ENCODE measurements around the gene CFAP90.

The CFAP90 gene

GRCh38 chr5:7842531-7842930 is 8.4 kb downstream of the CFAP90 start:
- H3K79me2 ChIP-seq (ENCODE audit: insufficient read depth, low read depth), result no peaks in the 10 kb centered on the region
- no peak overlapping the region for H3K4me3 ChIP-seq (IDR thresholded peaks at IDR 0.05; ENCODE audit: insufficient read depth, low read depth, low read length)
- no peak overlapping the region for H2AFZ ChIP-seq (ENCODE audit: low read depth)
- TF ChIP-seq, protein P1, sequence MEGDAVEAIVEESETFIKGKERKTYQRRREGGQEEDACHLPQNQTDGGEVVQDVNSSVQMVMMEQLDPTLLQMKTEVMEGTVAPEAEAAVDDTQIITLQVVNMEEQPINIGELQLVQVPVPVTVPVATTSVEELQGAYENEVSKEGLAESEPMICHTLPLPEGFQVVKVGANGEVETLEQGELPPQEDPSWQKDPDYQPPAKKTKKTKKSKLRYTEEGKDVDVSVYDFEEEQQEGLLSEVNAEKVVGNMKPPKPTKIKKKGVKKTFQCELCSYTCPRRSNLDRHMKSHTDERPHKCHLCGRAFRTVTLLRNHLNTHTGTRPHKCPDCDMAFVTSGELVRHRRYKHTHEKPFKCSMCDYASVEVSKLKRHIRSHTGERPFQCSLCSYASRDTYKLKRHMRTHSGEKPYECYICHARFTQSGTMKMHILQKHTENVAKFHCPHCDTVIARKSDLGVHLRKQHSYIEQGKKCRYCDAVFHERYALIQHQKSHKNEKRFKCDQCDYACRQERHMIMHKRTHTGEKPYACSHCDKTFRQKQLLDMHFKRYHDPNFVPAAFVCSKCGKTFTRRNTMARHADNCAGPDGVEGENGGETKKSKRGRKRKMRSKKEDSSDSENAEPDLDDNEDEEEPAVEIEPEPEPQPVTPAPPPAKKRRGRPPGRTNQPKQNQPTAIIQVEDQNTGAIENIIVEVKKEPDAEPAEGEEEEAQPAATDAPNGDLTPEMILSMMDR (conservative IDR thresholded peaks at IDR 0.05; ENCODE audit: low read depth, low read length), result no peak
- no peaks in the 10 kb centered on the region for H4K20me1 ChIP-seq (ENCODE audit: insufficient read depth)
- H3K4me2 ChIP-seq, result no peak overlapping the region
- no peak overlapping the region for H3K9ac ChIP-seq
- H3K36me3 ChIP-seq (ENCODE audit: insufficient read depth), result no peaks in the 10 kb centered on the region
- no peaks in the 10 kb centered on the region for H3K27me3 ChIP-seq (ENCODE audit: insufficient read depth, low read depth)
- no peaks in the 10 kb centered on the region for H3K4me1 ChIP-seq (ENCODE audit: low read depth, poor library complexity, severe bottlenecking)
- H3K27ac ChIP-seq, result no peak overlapping the region

DNA sequence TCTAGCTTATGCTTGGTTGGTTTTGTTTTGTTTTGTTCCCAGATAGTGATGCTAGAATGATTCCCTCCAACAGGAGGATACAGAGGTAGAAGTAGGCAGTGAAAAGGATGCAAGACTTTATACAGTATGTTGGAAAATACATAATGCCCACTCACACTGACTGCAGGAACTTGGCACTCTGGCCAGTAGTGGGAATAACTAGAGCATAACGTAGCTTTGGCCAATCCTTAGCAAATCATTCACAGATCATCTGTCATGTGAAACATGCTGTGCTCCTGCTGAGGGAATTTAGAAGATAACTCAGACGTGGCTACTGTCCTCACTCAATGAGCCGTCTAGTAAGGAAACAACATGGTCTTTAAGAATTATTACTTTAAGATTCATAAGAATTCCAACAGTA is 13.5 kb downstream of the CFAP90 start:
- no peak overlapping the region for H3K4me3 ChIP-seq (IDR thresholded peaks at IDR 0.05; ENCODE audit: insufficient read depth, low read depth, low read length)
- no peak overlapping the region for H2AFZ ChIP-seq (ENCODE audit: low read depth)
- H3K4me1 ChIP-seq (ENCODE audit: low read depth, poor library complexity, severe bottlenecking), result no peaks in the 10 kb centered on the region
- no peak overlapping the region for H3K9ac ChIP-seq
- no peaks in the 10 kb centered on the region for H3K36me3 ChIP-seq (ENCODE audit: insufficient read depth)
- TF ChIP-seq, protein P1 (conservative IDR thresholded peaks at IDR 0.05; ENCODE audit: low read depth, low read length), result no peak
- H3K27ac ChIP-seq, result no peak overlapping the region
- H3K79me2 ChIP-seq (ENCODE audit: insufficient read depth, low read depth), result no peaks in the 10 kb centered on the region
- H4K20me1 ChIP-seq (ENCODE audit: insufficient read depth), result no peaks in the 10 kb centered on the region
- H3K4me2 ChIP-seq, result no peak overlapping the region
- no peaks in the 10 kb centered on the region for H3K27me3 ChIP-seq (ENCODE audit: insufficient read depth, low read depth)

DNA sequence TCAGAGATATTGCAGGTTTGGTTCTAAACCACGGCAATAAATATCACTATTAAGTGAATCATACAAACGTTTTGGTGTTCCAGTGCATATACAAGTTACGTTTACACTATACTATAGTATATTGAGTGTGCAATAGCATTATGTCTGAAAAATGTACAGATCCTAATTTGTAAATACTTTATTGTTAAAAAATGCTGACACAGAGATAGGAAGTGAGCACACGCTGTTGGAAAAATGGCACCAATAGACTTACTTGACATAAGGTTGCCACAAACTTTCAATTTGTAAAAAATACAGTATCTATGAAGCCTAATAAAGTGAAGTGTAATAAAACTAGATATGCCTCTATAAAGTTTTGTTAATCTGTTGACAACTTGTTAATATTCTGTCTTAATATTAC is 16.0 kb downstream of the CFAP90 start:
- TF ChIP-seq, protein P1 (conservative IDR thresholded peaks at IDR 0.05; ENCODE audit: low read depth, low read length), result no peak
- H3K27ac ChIP-seq, result no peak overlapping the region
- no peak overlapping the region for H3K4me2 ChIP-seq
- H3K9ac ChIP-seq, result no peak overlapping the region
- H3K36me3 ChIP-seq (ENCODE audit: insufficient read depth), result no peaks in the 10 kb centered on the region
- H3K27me3 ChIP-seq (ENCODE audit: insufficient read depth, low read depth), result no peaks in the 10 kb centered on the region
- no peaks in the 10 kb centered on the region for H4K20me1 ChIP-seq (ENCODE audit: insufficient read depth)
- H2AFZ ChIP-seq (ENCODE audit: low read depth), result no peak overlapping the region
- no peaks in the 10 kb centered on the region for H3K4me1 ChIP-seq (ENCODE audit: low read depth, poor library complexity, severe bottlenecking)
- no peaks in the 10 kb centered on the region for H3K79me2 ChIP-seq (ENCODE audit: insufficient read depth, low read depth)
- no peak overlapping the region for H3K4me3 ChIP-seq (IDR thresholded peaks at IDR 0.05; ENCODE audit: insufficient read depth, low read depth, low read length)

- H4K20me1 ChIP-seq (ENCODE audit: insufficient read depth), result no peaks in the 10 kb centered on the region
- H3K4me1 ChIP-seq (ENCODE audit: low read depth, poor library complexity, severe bottlenecking), result no peaks in the 10 kb centered on the region
- no peak overlapping the region for H3K9ac ChIP-seq
- no peaks in the 10 kb centered on the region for H3K36me3 ChIP-seq (ENCODE audit: insufficient read depth)
- TF ChIP-seq, protein P1 (conservative IDR thresholded peaks at IDR 0.05; ENCODE audit: low read depth, low read length), result no peak
- no peak overlapping the region for H3K4me2 ChIP-seq
- H3K27me3 ChIP-seq (ENCODE audit: insufficient read depth, low read depth), result no peaks in the 10 kb centered on the region
- H3K4me3 ChIP-seq (IDR thresholded peaks at IDR 0.05; ENCODE audit: insufficient read depth, low read depth, low read length), result no peak overlapping the region
- H2AFZ ChIP-seq (ENCODE audit: low read depth), result no peak overlapping the region
- no peak overlapping the region for H3K27ac ChIP-seq
- no peaks in the 10 kb centered on the region for H3K79me2 ChIP-seq (ENCODE audit: insufficient read depth, low read depth)
Measured at GRCh38 chr5:7828269-7828668, 22.7 kb downstream of the CFAP90 start.

Data from KMS-11 (cell line).